ENCODE results near the gene DOK4.
A peak's percentile ranks its signal among the peaks of the same experiment; 100 is the strongest.

Gene DOK4

DNA sequence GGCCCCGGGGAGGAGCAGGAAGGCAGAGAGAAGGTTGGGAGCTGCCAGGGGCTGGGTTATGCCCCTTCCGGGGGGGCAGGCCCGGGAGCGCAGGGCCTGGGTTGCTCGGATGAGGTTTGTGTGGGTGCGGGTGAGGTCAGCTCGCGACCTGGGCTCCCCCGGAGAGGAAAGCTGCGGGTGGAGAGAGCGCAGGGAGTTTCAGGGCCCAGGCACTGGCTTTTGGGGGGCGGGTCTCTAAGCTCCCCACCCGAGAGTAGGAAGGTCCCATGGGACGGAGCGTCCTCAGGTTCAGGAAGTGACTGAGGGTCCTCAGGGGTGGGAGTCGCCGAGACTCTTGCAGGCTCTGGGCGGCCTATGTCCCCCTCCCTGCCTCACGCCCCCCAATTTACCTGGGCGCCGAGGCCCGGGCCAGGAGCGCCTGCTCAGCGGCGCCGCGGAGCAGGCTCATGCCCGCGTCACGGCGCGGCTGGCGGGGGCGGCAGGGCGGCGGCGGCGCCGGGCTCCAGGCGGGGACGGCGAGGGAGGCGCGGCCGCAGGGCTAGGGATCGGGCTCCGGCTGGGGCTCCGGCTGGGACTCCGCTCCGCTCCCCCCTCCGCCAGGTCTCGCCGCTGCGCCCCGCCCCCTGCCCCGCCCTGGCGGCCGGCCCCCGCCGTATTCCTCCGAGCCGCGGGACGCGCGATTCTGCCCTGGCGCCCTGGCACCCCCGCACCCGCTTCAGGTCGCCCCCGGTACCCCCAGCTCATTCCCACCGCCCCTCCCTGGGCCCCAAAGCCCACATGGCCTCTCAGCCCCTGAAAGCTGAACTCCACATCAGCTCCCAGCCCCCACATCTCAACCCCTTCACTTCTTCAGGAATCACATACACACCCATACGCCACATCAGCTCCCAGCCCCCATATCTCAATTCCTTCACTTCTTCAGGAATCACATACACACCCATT is at the start of gene DOK4:
Gene DOK4, minus strand, starts transcription at position 578 of the 942 bp plus-strand sequence. CDS start 6,986 bp downstream, outside the sequence.
- DNase-seq (ENCODE audit: low read depth): peak; percentile 60
- peak within 1 kb of the TSS; percentile 83 for H3K4me3 ChIP-seq (ENCODE audit: low read length)
- no peak for TF ChIP-seq CTCF (conservative IDR thresholded peaks at IDR 0.05; ENCODE audit: low read length)

DNA sequence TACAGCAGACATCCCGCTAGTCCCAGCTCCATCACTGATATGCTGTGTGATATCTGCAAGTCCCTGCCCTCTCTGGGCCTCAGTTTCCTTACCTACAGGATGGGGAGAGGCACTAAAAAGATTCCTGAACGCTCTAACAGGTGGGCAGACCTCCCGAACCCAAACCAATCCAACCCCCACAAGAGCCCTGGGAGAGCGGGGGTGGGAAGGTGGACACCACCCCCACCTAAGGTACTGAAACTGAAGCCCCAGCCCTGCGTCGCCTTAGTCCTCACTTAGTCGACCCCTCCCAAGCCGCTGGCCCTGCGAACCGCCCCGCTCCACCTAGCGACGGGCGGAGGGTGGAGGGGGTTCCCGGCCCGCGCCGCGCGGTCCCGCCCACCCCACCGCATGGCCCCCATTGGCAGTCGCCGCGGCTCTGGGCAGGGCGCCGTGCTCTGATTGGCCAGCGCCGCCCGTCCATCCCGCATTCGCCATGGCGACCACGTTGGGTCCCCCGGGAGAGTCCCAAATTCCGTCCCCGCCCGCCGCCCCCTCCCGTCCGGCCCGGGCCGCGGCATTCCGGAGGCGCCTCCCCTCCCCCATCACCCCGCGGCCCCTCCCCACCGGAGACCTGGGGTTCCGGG is 49.5 kb upstream of the DOK4 start:
- peak overlapping the region; percentile 96 for H3K4me3 ChIP-seq (ENCODE audit: low read length)
- peak; percentile 22 for TF ChIP-seq CTCF (conservative IDR thresholded peaks at IDR 0.05; ENCODE audit: low read length)
- DNase-seq (ENCODE audit: low read depth): peak; percentile 91

GRCh38 chr16:57534881-57535658 is 48.8 kb upstream of the DOK4 start:
- TF ChIP-seq CTCF (conservative IDR thresholded peaks at IDR 0.05; ENCODE audit: low read length): no peak
- peak overlapping the region; percentile 96 for H3K4me3 ChIP-seq (ENCODE audit: low read length)
- no peak for DNase-seq (ENCODE audit: low read depth)

DNA sequence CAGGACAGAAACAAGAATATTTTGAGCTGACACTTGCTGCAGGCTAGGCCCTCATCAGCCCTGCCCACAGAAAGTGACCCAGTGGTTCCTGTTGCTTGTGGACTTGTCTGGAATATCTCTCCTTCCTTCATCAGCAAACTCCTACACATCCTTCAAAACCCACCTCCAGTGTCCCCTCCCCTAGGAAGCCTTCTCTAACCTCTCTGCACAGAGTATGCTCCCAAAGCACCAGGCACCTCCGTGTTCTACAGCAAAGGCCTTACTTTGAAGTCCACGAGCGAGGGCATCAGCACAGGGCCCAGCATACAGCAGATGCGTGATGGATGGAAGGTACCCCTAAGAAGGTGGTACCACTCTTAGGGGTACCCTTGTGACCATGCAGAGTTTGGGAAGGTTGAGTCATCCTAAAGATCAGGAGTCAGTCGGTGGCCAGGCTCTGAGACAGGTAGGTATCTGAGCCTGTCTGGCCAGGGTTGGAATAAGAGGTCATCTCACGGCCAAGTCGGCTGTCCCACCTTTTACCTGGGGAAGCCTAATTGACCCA is 48.1 kb upstream of the DOK4 start:
- DNase-seq (ENCODE audit: low read depth): no peak
- TF ChIP-seq CTCF (conservative IDR thresholded peaks at IDR 0.05; ENCODE audit: low read length): no peak
- no peak overlapping the region for H3K4me3 ChIP-seq (ENCODE audit: low read length)

GRCh38 chr16:57533431-57534336 is 47.4 kb upstream of the DOK4 start:
- no peak for DNase-seq (ENCODE audit: low read depth)
- no peak for TF ChIP-seq CTCF (conservative IDR thresholded peaks at IDR 0.05; ENCODE audit: low read length)

GRCh38 chr16:57532266-57532625 is 46.0 kb upstream of the DOK4 start:
- DNase-seq (ENCODE audit: low read depth): no peak
- no peak overlapping the region for H3K4me3 ChIP-seq (ENCODE audit: low read length)
- TF ChIP-seq CTCF (conservative IDR thresholded peaks at IDR 0.05; ENCODE audit: low read length): no peak

More at GRCh38 chr16:57533431-57534336, 47.4 kb upstream of the DOK4 start:
- H3K4me3 ChIP-seq (ENCODE audit: low read length): peak overlapping the region; percentile 26
